Gastroesophageal sphincter (tissue), 3 donors: ENCODE results near the gene DCLK2.

Source experiments
- EP300 ChIP-seq: sonication (generic); formaldehyde crosslinking; IDR thresholded peaks from one replicate; pipeline ENCODE4 v1.6.1; 2017; ENCODE audit warnings: antibody characterized with exemption, mild to moderate bottlenecking
- POLR2A ChIP-seq, 2 donors: fragments of 450-650 bp; IDR thresholded peaks; one replicate each; pipeline ENCODE4 v1.6.1; 2017; ENCODE audit warnings: antibody characterized with exemption in 2 of 2, mild to moderate bottlenecking in 2 of 2, moderate library complexity in 1 of 2
- TF ChIP-seq, protein P1 (sequence below), 4 experiments: fragments of 200-600 bp in 2 of 4; fragments of 450-650 bp in 2 of 4; sonication (generic) in 1 of 4; IDR thresholded peaks; one replicate each; pipeline ENCODE4 v1.5.1; 2017 to 2019; ENCODE audit warnings: antibody characterized with exemption in 4 of 4, mild to moderate bottlenecking in 2 of 4, moderate library complexity in 2 of 4

DNA sequence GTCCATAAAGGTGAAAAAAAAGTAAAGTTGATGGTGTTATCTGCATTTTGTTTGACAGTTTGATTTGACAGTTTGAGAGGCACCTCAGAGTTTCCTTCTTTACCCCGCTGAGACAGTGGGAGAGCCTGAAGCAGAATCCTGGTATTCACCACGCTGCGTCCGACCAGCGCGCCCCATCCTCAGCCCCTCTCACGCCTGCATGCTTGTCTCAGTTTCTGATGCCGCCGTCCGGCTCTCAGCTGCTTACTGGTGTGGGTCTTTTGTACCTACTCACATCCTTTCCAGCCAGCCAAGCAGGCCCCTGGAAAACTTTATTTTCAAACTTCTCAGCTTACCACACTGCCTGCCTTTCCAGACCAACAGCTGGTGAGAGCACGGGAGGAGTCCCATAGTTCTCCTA is 175.2 kb downstream of the DCLK2 start:
- no peak for TF ChIP-seq POLR2A (IDR thresholded peaks at IDR 0.05)
- TF ChIP-seq, protein P1, sequence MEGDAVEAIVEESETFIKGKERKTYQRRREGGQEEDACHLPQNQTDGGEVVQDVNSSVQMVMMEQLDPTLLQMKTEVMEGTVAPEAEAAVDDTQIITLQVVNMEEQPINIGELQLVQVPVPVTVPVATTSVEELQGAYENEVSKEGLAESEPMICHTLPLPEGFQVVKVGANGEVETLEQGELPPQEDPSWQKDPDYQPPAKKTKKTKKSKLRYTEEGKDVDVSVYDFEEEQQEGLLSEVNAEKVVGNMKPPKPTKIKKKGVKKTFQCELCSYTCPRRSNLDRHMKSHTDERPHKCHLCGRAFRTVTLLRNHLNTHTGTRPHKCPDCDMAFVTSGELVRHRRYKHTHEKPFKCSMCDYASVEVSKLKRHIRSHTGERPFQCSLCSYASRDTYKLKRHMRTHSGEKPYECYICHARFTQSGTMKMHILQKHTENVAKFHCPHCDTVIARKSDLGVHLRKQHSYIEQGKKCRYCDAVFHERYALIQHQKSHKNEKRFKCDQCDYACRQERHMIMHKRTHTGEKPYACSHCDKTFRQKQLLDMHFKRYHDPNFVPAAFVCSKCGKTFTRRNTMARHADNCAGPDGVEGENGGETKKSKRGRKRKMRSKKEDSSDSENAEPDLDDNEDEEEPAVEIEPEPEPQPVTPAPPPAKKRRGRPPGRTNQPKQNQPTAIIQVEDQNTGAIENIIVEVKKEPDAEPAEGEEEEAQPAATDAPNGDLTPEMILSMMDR (IDR thresholded peaks at IDR 0.05) = no peak
- TF ChIP-seq EP300 = no peak
